ENCODE results near the gene POLR1A.

DNA sequence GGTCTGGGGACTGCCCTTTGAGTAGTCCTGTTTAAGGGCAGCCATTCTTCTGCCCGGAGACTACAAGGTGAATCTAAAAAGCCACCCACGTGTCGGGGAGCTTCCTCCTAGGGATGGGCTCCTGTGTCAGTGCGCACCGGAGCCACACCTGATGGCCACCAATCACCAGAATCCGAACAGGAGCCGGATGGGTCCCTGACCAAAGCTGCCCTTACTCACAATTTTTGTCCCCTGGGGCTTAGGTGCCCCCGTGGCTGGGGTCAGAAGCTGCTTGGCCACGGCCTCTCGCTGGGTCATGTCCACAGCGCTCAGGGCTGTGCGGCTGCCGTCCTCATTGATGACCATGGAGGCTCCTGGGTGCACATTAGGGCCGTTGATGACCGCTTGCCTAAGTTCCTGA, 30.9 kb downstream of the POLR1A start:
- no peak for TF ChIP-seq CTCF (conservative IDR thresholded peaks at IDR 0.05 in 1 of 2, IDR thresholded peaks at IDR 0.05 in 1 of 2; ENCODE audit: extremely low read depth in 1 of 2, insufficient read depth in 1 of 2, low read depth in 1 of 2, low read length in 2 of 2)
- no peak for TF ChIP-seq EZH2 (IDR thresholded peaks at IDR 0.05; ENCODE audit: borderline replicate concordance, low read length)

All from mammary epithelial cell (primary cell).